ENCODE measurements around the gene ADORA3. TPM values are rescaled to one million over a fixed set of nuclear protein-coding genes. Genes with fewer than 3 reads are reported as not detected.

Gene ADORA3
- total RNA-seq, 2 experiments from 2014 or later, result 0.17 TPM; not detected in 1

DNA sequence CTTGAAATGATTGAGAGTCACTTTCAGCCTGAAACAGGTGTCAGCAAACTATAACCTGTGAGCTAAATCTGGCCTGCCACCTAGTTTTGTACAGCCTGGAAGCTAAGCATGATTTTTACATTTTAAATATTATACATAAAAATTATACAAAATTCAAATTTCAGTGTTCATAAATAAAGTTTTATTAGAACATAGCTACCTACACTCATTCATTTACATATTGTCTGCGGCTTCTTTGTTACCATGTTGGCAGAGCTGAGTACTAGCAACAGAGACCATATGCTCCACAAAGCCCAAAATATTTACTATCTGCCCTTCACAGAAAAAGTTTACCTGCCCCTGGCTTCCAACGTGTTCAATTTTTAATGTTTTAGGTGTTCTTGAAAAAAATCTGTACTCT is 37.7 kb downstream of the ADORA3 start:
- Histone ChIP-seq H3K4me1 (ENCODE audit: insufficient read depth, low read length, poor library complexity, severe bottlenecking) (peaks cover 13% of the 10 kb centered on the region), H3K79me2 (ENCODE audit: insufficient read depth, low read depth, low read length) (no peaks in the 10 kb centered on the region), H3K4me3 (ENCODE audit: low read depth, low read length, poor library complexity, severe bottlenecking) (no peak overlapping the region), H2AFZ (ENCODE audit: low read length) (no peak overlapping the region), H3K9me2 (ENCODE audit: insufficient read depth, low read length) (no peaks in the 10 kb centered on the region), H3K4me2 (ENCODE audit: low read length) (no peak overlapping the region), H4K20me1 (ENCODE audit: insufficient read depth, low read length) (no peaks in the 10 kb centered on the region), H3K27ac (ENCODE audit: low read depth, low read length, poor library complexity, severe bottlenecking) (no peak overlapping the region), H3K36me3 (ENCODE audit: insufficient read depth, low read length) (peaks cover 49% of the 10 kb centered on the region), H3K9me3 (ENCODE audit: low read length) (peaks cover 4% of the 10 kb centered on the region; the same call in 1 of the 2 replicates)
- intact Hi-C loops (cut with micrococcal nuclease; ENCODE audit: unreplicated experiment), result no loop called here
- ChIA-PET CTCF (ENCODE audit: unreplicated experiment) (no interaction called here), POLR2A (interaction anchor here (1.0 to 1.6 kb wide), 5 partner anchors 10 to 42 kb away, joined by 4 to 7 read pairs (median 5); no protein-coding TSS in a partner anchor)
- no TSS peak for BruUV-seq (replicated peaks)
- DNase-seq (ENCODE audit: low spot score), result no peak
- TF ChIP-seq, protein P1, sequence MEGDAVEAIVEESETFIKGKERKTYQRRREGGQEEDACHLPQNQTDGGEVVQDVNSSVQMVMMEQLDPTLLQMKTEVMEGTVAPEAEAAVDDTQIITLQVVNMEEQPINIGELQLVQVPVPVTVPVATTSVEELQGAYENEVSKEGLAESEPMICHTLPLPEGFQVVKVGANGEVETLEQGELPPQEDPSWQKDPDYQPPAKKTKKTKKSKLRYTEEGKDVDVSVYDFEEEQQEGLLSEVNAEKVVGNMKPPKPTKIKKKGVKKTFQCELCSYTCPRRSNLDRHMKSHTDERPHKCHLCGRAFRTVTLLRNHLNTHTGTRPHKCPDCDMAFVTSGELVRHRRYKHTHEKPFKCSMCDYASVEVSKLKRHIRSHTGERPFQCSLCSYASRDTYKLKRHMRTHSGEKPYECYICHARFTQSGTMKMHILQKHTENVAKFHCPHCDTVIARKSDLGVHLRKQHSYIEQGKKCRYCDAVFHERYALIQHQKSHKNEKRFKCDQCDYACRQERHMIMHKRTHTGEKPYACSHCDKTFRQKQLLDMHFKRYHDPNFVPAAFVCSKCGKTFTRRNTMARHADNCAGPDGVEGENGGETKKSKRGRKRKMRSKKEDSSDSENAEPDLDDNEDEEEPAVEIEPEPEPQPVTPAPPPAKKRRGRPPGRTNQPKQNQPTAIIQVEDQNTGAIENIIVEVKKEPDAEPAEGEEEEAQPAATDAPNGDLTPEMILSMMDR (conservative IDR thresholded peaks at IDR 0.05; ENCODE audit: low read length), result no peak
- TF ChIP-seq EZH2phosphoT487 (IDR thresholded peaks at IDR 0.05; ENCODE audit: borderline replicate concordance, low read depth, low read length), result no peak

DNA sequence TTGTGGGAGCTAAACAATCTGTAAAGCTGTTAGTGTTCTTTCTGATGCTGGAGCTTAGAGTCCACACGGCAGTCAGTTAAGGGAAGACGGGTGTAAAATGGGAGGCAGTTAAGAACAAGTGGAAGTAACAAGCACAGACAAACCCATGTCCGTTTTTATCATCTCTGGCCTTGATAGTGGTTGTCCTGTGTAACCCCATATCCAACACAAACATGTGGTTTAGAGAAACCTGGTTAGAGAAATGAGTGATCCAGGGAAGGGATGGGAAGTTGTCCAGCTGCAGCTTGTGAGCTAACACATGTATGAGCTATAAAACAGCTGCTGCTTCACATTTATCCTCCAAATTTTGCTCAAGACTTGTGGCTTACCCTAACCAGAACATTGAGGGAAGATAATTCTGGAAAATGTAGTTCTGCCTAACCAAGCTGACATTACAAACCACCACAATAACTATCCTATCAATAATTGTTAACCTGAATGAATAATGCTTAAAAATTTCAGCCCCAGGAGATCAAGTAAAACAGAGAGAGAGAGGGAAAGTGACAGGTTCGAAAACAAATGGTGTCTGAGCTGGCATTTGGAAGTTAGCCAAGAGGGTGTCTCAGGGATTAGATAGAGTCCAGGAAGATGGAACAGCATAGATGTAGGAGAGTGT is 40.3 kb downstream of the ADORA3 start:
- Histone ChIP-seq H2AFZ (ENCODE audit: low read length) (no peak overlapping the region), H3K4me2 (ENCODE audit: low read length) (no peak overlapping the region), H3K9me3 (ENCODE audit: low read length) (no peaks in the 10 kb centered on the region), H3K4me3 (ENCODE audit: low read depth, low read length, poor library complexity, severe bottlenecking) (no peak overlapping the region), H3K9me2 (ENCODE audit: insufficient read depth, low read length) (no peaks in the 10 kb centered on the region), H3K36me3 (ENCODE audit: insufficient read depth, low read length) (peaks cover 51% of the 10 kb centered on the region), H3K4me1 (ENCODE audit: insufficient read depth, low read length, poor library complexity, severe bottlenecking) (no peaks in the 10 kb centered on the region), H4K20me1 (ENCODE audit: insufficient read depth, low read length) (no peaks in the 10 kb centered on the region), H3K27ac (ENCODE audit: low read depth, low read length, poor library complexity, severe bottlenecking) (no peak overlapping the region), H3K79me2 (ENCODE audit: insufficient read depth, low read depth, low read length) (no peaks in the 10 kb centered on the region)
- no TSS peak for BruUV-seq (replicated peaks)
- POLR2A ChIA-PET, result interaction anchor here (0.6 to 2.1 kb wide), 4 partner anchors 9 to 300 kb away, joined by 3 to 7 read pairs (median 5); no protein-coding TSS in a partner anchor
- TF ChIP-seq, protein P1 (conservative IDR thresholded peaks at IDR 0.05; ENCODE audit: low read length), result no peak
- no peak for TF ChIP-seq EZH2phosphoT487 (IDR thresholded peaks at IDR 0.05; ENCODE audit: borderline replicate concordance, low read depth, low read length)
- CTCF ChIA-PET (ENCODE audit: unreplicated experiment), result no interaction called here
- intact Hi-C loops (cut with micrococcal nuclease; ENCODE audit: unreplicated experiment), result no loop called here
- DNase-seq (ENCODE audit: low spot score), result no peak

DNA sequence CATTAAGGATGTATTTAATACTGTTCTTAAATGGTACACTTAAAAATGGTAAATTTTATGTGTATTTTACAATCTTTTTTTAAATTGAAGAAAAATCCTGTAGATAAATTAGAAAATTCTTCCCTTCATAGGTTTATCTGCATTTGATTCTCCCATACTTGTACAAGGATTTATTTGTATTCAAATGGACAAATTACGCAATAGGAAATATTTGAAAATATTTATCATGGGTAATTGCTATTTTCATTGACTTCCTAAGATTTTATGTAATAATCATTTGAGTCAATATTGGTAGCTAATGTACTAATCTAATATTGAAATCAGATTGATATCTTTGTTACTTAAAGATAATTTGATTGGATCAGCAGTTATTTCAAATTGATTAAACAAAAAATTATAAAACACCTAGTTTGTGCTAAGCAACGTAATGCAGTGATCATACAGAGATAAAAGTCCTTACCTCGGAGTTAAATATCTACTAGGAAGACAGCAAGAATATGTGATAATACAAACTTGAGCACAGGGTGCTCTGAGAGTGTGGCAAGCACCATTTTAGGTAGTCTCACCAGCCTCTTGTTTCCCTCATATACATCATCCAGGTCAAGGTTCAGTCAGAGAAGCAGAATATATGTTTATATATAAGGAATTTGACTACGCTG is 40.9 kb downstream of the ADORA3 start:
- intact Hi-C loops (cut with micrococcal nuclease; ENCODE audit: unreplicated experiment), result no loop called here
- DNase-seq (ENCODE audit: low spot score), result no peak
- peaks cover 57% of the 10 kb centered on the region for H3K36me3 ChIP-seq (ENCODE audit: insufficient read depth, low read length)

More for the DNA sequence above, 40.9 kb downstream of the ADORA3 start:
- Histone ChIP-seq H3K79me2 (ENCODE audit: insufficient read depth, low read depth, low read length) (peaks cover 3% of the 10 kb centered on the region; the same call in 1 of the 2 replicates), H3K4me1 (ENCODE audit: insufficient read depth, low read length, poor library complexity, severe bottlenecking) (no peaks in the 10 kb centered on the region), H3K4me3 (ENCODE audit: low read depth, low read length, poor library complexity, severe bottlenecking) (no peak overlapping the region), H3K4me2 (ENCODE audit: low read length) (no peak overlapping the region), H3K9me2 (ENCODE audit: insufficient read depth, low read length) (no peaks in the 10 kb centered on the region), H3K9me3 (ENCODE audit: low read length) (no peaks in the 10 kb centered on the region), H3K27ac (ENCODE audit: low read depth, low read length, poor library complexity, severe bottlenecking) (no peak overlapping the region), H4K20me1 (ENCODE audit: insufficient read depth, low read length) (0 out of 2 replicates have a peak, but pooled peaks cover 2% of the 10 kb centered on the region), H2AFZ (ENCODE audit: low read length) (no peak overlapping the region)
- BruUV-seq (replicated peaks), result no TSS peak
- CTCF ChIA-PET (ENCODE audit: unreplicated experiment), result no interaction called here
- TF ChIP-seq, protein P1 (conservative IDR thresholded peaks at IDR 0.05; ENCODE audit: low read length), result no peak
- TF ChIP-seq EZH2phosphoT487 (IDR thresholded peaks at IDR 0.05; ENCODE audit: borderline replicate concordance, low read depth, low read length), result no peak
- POLR2A ChIA-PET, result interaction anchor here (0.6 to 2.1 kb wide), 5 partner anchors 9 to 301 kb away, joined by 3 to 7 read pairs (median 4); no protein-coding TSS in a partner anchor
